ENCODE measurements around the gene MRI1.
"Not testable (repeated sequence)": the region's sequence is repeated elsewhere in the genome, so short reads cannot be mapped to it uniquely, and the experiment has no call there.

The MRI1 gene

DNA sequence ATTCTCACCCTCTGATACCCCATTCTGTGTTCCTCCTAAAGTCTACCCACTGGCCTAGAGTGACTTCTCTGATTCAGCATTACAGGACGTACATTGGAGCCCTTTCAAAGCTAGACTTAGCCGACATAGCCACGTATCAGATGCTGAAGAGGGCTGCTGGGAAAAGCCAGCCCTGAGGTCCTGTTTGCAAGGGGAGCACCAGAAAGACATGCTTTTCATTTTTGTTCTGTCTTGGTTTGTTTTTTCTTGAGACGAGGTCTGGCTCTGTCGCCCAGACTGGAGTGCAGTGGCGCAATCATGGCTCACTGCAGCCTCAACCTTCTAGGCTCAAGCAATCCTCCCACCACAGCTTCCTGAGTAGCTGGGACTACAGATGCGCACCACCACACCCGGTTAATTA is 24.7 kb downstream of the MRI1 start:
- 87 to 88% methylated on average over 8 of the region's 8 CpGs for WGBS, 2 experiments
- Histone ChIP-seq H3K27me3 (ENCODE audit: control insufficient read depth, insufficient read depth, low read length, poor library complexity, severe bottlenecking) (no peaks in the 10 kb centered on the region), H3K4me3 (ENCODE audit: insufficient read depth, low read depth, low read length) (no peak overlapping the region), H3K27ac (ENCODE audit: insufficient read depth, low read depth, low read length, poor library complexity, severe bottlenecking) (no peak overlapping the region), H3K36me3 (ENCODE audit: control insufficient read depth, insufficient read depth, low read length) (no peaks in the 10 kb centered on the region), H3K9me3 (ENCODE audit: control insufficient read depth, low read length) (no peaks in the 10 kb centered on the region), H3K4me1 (ENCODE audit: control insufficient read depth, insufficient read depth, low read length) (no peaks in the 10 kb centered on the region)

- H3K9me3 ChIP-seq (ENCODE audit: control insufficient read depth, low read length) = no peaks in the 10 kb centered on the region
Measured at GRCh38 chr19:13790354-13790753, 26.0 kb downstream of the MRI1 start.

DNA sequence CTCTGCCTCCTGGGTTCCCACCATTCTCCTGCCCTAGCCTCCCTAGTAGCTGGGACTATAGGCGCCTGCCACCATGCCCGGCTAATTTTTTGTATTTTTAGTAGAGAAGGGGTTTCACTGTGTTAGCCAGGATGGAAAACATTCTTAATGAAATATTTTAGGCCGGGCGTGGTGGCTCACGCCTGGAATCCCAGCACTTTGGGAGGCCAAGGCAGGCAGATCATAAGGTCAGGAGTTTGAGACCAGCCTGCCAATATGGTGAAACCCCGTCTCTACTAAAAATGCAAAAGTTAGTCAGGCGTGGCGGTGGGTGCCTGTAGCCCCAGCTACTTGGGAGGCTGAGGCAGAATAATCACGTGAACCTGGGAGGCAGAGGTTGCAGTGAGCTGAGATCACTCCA is 29.0 kb downstream of the MRI1 start:
- H3K4me3 ChIP-seq (ENCODE audit: insufficient read depth, low read depth, low read length); H3K4me1 ChIP-seq (ENCODE audit: control insufficient read depth, insufficient read depth, low read length); H3K27ac ChIP-seq (ENCODE audit: insufficient read depth, low read depth, low read length, poor library complexity, severe bottlenecking); H3K36me3 ChIP-seq (ENCODE audit: control insufficient read depth, insufficient read depth, low read length); H3K27me3 ChIP-seq (ENCODE audit: control insufficient read depth, insufficient read depth, low read length, poor library complexity, severe bottlenecking); H3K9me3 ChIP-seq (ENCODE audit: control insufficient read depth, low read length): not testable (repeated sequence)
- WGBS, 2 experiments = 93% methylated on average over 9 of the region's 9 CpGs

More at GRCh38 chr19:13790354-13790753, 26.0 kb downstream of the MRI1 start:
- H3K36me3 ChIP-seq (ENCODE audit: control insufficient read depth, insufficient read depth, low read length) = no peaks in the 10 kb centered on the region
- no peaks in the 10 kb centered on the region for H3K4me1 ChIP-seq (ENCODE audit: control insufficient read depth, insufficient read depth, low read length)
- no peak overlapping the region for H3K4me3 ChIP-seq (ENCODE audit: insufficient read depth, low read depth, low read length)
- H3K27ac ChIP-seq (ENCODE audit: insufficient read depth, low read depth, low read length, poor library complexity, severe bottlenecking) = no peak overlapping the region
- 92 to 94% methylated on average over 8 of the region's 8 CpGs for WGBS, 2 experiments
- H3K27me3 ChIP-seq (ENCODE audit: control insufficient read depth, insufficient read depth, low read length, poor library complexity, severe bottlenecking) = no peaks in the 10 kb centered on the region

DNA sequence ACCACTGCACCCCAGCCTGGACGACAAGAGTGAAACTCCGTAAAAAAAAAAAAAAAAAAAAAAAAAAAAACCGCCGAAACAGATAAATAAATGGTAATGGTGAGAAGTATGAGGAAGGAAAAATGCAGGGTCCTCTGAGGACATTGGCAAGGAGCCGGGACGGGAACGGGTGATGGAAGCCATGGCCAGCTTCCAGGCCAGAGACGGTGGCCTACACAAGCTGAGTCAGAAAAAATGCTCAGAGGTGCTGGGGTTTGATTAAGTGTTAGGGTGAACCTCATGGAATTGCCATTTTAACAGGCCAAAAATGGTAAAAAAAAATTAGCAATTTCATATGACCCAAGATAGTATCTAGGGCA is 30.1 kb downstream of the MRI1 start:
- Histone ChIP-seq H3K27me3 (ENCODE audit: control insufficient read depth, insufficient read depth, low read length, poor library complexity, severe bottlenecking) (no peaks in the 10 kb centered on the region), H3K36me3 (ENCODE audit: control insufficient read depth, insufficient read depth, low read length) (no peaks in the 10 kb centered on the region), H3K4me1 (ENCODE audit: control insufficient read depth, insufficient read depth, low read length) (peaks cover 7% of the 10 kb centered on the region), H3K27ac (ENCODE audit: insufficient read depth, low read depth, low read length, poor library complexity, severe bottlenecking) (no peak overlapping the region), H3K4me3 (ENCODE audit: insufficient read depth, low read depth, low read length) (peak overlapping the region; percentile 73), H3K9me3 (ENCODE audit: control insufficient read depth, low read length) (no peaks in the 10 kb centered on the region)
- WGBS, 2 experiments = 70 to 74% methylated on average over 6 to 7 of the region's 8 CpGs

GRCh38 chr19:13794757-13795589 is 30.7 kb downstream of the MRI1 start, which contains the start of gene ZSWIM4:
Gene ZSWIM4, plus strand, starts transcription at chr19:13795443. Its CDS starts 206 bp downstream, at chr19:13795649.
- H3K36me3 ChIP-seq (ENCODE audit: control insufficient read depth, insufficient read depth, low read length) = no peaks in the 10 kb centered on the region
- H3K27ac ChIP-seq (ENCODE audit: insufficient read depth, low read depth, low read length, poor library complexity, severe bottlenecking) = no peak within 1 kb of the TSS
- H3K9me3 ChIP-seq (ENCODE audit: control insufficient read depth, low read length) = no peaks in the 10 kb centered on the region
- H3K27me3 ChIP-seq (ENCODE audit: control insufficient read depth, insufficient read depth, low read length, poor library complexity, severe bottlenecking) = no peaks in the 10 kb centered on the region
- H3K4me1 ChIP-seq (ENCODE audit: control insufficient read depth, insufficient read depth, low read length) = peaks cover 7% of the 10 kb centered on the region
- H3K4me3 ChIP-seq (ENCODE audit: insufficient read depth, low read depth, low read length) = peak within 1 kb of the TSS; percentile 73
- WGBS, 2 experiments = 4% methylated on average over 71 of the region's 71 CpGs

DNA sequence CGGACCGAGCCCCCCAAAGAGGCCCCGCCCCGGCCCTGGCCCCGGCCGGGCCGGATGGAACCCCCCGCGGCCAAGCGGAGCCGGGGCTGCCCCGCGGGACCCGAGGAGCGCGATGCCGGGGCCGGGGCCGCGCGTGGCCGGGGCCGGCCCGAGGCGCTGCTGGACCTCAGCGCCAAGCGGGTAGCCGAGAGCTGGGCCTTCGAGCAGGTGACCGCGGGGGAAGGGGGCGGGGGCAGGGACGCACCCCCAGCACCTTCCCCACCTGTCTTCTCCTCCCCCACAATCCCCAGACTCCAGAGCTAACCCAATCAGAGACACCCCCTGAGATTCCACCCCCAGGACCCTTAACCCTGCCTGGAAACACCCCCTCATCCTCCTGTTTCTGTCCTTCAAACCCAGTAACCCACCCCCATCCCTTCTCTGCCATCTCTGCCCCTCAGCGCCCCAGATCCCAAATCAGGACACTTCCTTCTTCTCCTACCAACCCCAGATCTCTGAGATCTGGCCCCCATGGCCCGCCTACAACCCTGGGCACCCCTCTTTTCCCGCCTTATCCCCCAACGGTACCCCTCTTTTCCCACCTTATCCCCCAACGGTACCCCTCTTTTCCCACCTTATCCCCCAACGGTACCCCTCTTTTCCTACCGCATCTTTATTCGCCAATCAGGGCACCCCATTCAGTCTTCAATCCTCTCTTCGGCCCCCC is 31.4 kb downstream of the MRI1 start:
- no peaks in the 10 kb centered on the region for H3K36me3 ChIP-seq (ENCODE audit: control insufficient read depth, insufficient read depth, low read length)

GRCh38 chr19:13796301-13797057 is 32.2 kb downstream of the MRI1 start:
- no peak overlapping the region for H3K27ac ChIP-seq (ENCODE audit: insufficient read depth, low read depth, low read length, poor library complexity, severe bottlenecking)
- WGBS, 2 experiments = 39 to 42% methylated on average over 12 of the region's 12 CpGs
- H3K9me3 ChIP-seq (ENCODE audit: control insufficient read depth, low read length) = no peaks in the 10 kb centered on the region
- peaks cover 7% of the 10 kb centered on the region for H3K4me1 ChIP-seq (ENCODE audit: control insufficient read depth, insufficient read depth, low read length)
- peak overlapping the region; percentile 73 for H3K4me3 ChIP-seq (ENCODE audit: insufficient read depth, low read depth, low read length)
- no peaks in the 10 kb centered on the region for H3K27me3 ChIP-seq (ENCODE audit: control insufficient read depth, insufficient read depth, low read length, poor library complexity, severe bottlenecking)
- H3K36me3 ChIP-seq (ENCODE audit: control insufficient read depth, insufficient read depth, low read length) = no peaks in the 10 kb centered on the region

More for the DNA sequence above, 31.4 kb downstream of the MRI1 start:
- H3K4me1 ChIP-seq (ENCODE audit: control insufficient read depth, insufficient read depth, low read length) = peaks cover 7% of the 10 kb centered on the region
- 3% methylated on average over 42 of the region's 42 CpGs for WGBS, 2 experiments
- H3K4me3 ChIP-seq (ENCODE audit: insufficient read depth, low read depth, low read length) = peak overlapping the region; percentile 73
- H3K9me3 ChIP-seq (ENCODE audit: control insufficient read depth, low read length) = no peaks in the 10 kb centered on the region
- H3K27ac ChIP-seq (ENCODE audit: insufficient read depth, low read depth, low read length, poor library complexity, severe bottlenecking) = no peak overlapping the region
- no peaks in the 10 kb centered on the region for H3K27me3 ChIP-seq (ENCODE audit: control insufficient read depth, insufficient read depth, low read length, poor library complexity, severe bottlenecking)

GRCh38 chr19:13797058-13797440 is 32.7 kb downstream of the MRI1 start:
- WGBS, 2 experiments = 91 to 93% methylated on average over 4 of the region's 4 CpGs

GRCh38 chr19:13797870-13798269 is 33.5 kb downstream of the MRI1 start:
- Histone ChIP-seq H3K36me3 (ENCODE audit: control insufficient read depth, insufficient read depth, low read length) (no peaks in the 10 kb centered on the region), H3K9me3 (ENCODE audit: control insufficient read depth, low read length) (no peaks in the 10 kb centered on the region), H3K4me3 (ENCODE audit: insufficient read depth, low read depth, low read length) (no peak overlapping the region), H3K27ac (ENCODE audit: insufficient read depth, low read depth, low read length, poor library complexity, severe bottlenecking) (no peak overlapping the region), H3K27me3 (ENCODE audit: control insufficient read depth, insufficient read depth, low read length, poor library complexity, severe bottlenecking) (no peaks in the 10 kb centered on the region), H3K4me1 (ENCODE audit: control insufficient read depth, insufficient read depth, low read length) (peaks cover 7% of the 10 kb centered on the region)
- 92 to 94% methylated on average over 7 of the region's 7 CpGs for WGBS, 2 experiments

More at GRCh38 chr19:13797058-13797440, 32.7 kb downstream of the MRI1 start:
- peaks cover 7% of the 10 kb centered on the region for H3K4me1 ChIP-seq (ENCODE audit: control insufficient read depth, insufficient read depth, low read length)
- no peak overlapping the region for H3K4me3 ChIP-seq (ENCODE audit: insufficient read depth, low read depth, low read length)
- no peaks in the 10 kb centered on the region for H3K27me3 ChIP-seq (ENCODE audit: control insufficient read depth, insufficient read depth, low read length, poor library complexity, severe bottlenecking)
- no peaks in the 10 kb centered on the region for H3K9me3 ChIP-seq (ENCODE audit: control insufficient read depth, low read length)
- no peaks in the 10 kb centered on the region for H3K36me3 ChIP-seq (ENCODE audit: control insufficient read depth, insufficient read depth, low read length)
- H3K27ac ChIP-seq (ENCODE audit: insufficient read depth, low read depth, low read length, poor library complexity, severe bottlenecking) = no peak overlapping the region

GRCh38 chr19:13799669-13800068 is 35.3 kb downstream of the MRI1 start:
- no peaks in the 10 kb centered on the region for H3K36me3 ChIP-seq (ENCODE audit: control insufficient read depth, insufficient read depth, low read length)
- H3K27ac ChIP-seq (ENCODE audit: insufficient read depth, low read depth, low read length, poor library complexity, severe bottlenecking) = no peak overlapping the region
- no peaks in the 10 kb centered on the region for H3K27me3 ChIP-seq (ENCODE audit: control insufficient read depth, insufficient read depth, low read length, poor library complexity, severe bottlenecking)
- peaks cover 7% of the 10 kb centered on the region for H3K4me1 ChIP-seq (ENCODE audit: control insufficient read depth, insufficient read depth, low read length)
- WGBS, 2 experiments = 95 to 97% methylated on average over 22 of the region's 22 CpGs
- no peak overlapping the region for H3K4me3 ChIP-seq (ENCODE audit: insufficient read depth, low read depth, low read length)
- H3K9me3 ChIP-seq (ENCODE audit: control insufficient read depth, low read length) = no peaks in the 10 kb centered on the region
